UCSD-AML1 (cell line): ENCODE data around the gene RABGAP1.
"Not testable (repeated sequence)": the region's sequence is repeated elsewhere in the genome, so short reads cannot be mapped to it uniquely, and the experiment has no call there.

Experiments
- DNase-seq: peaks from one replicate; lab custom pipeline; 2025; ENCODE audit not compliant: unreplicated experiment; lab: John Stamatoyannopoulos, UW

RABGAP1 gene

GRCh38 chr9:122940749-122941581, at the start of gene RABGAP1:
Gene RABGAP1 (plus strand): TSS chr9:122941020. CDS start chr9:122957060, 16,040 bp downstream.
- peak; percentile 97 for DNase-seq

- DNase-seq, result no peak
These were observed 42.9 kb upstream of the RABGAP1 start for GRCh38 chr9:122897969-122898368.

GRCh38 chr9:122900791-122901190, 40.0 kb upstream of the RABGAP1 start:
- no peak for DNase-seq

- DNase-seq, result peak; percentile 69
These were observed 36.4 kb upstream of the RABGAP1 start for GRCh38 chr9:122904466-122904822.

- peak; percentile 97 for DNase-seq
These were observed 35.8 kb upstream of the RABGAP1 start, which contains the start of gene RC3H2 for GRCh38 chr9:122904823-122905710. Gene RC3H2 (minus strand): TSS chr9:122905359. CDS start chr9:122897509, 7,850 bp downstream.

GRCh38 chr9:122906122-122906521, 34.7 kb upstream of the RABGAP1 start:
- DNase-seq, result not testable (repeated sequence)

- no peak for DNase-seq
These were observed 28.2 kb upstream of the RABGAP1 start for GRCh38 chr9:122912671-122912963.

- DNase-seq, result peak; percentile 74
These were observed 27.7 kb upstream of the RABGAP1 start, which contains the start of gene ZBTB6 for GRCh38 chr9:122912964-122913673. Gene ZBTB6 (minus strand): TSS chr9:122913323. CDS start chr9:122912072, 1,251 bp downstream.

- no peak for DNase-seq
These were observed 22.5 kb upstream of the RABGAP1 start for GRCh38 chr9:122918310-122918709.

GRCh38 chr9:122922713-122923112, 18.1 kb upstream of the RABGAP1 start:
- no peak for DNase-seq

GRCh38 chr9:122923947-122924346, 16.9 kb upstream of the RABGAP1 start:
- DNase-seq, result no peak

GRCh38 chr9:122929796-122930354, 10.9 kb upstream of the RABGAP1 start:
- no peak for DNase-seq

GRCh38 chr9:122930541-122931225, 10.1 kb upstream of the RABGAP1 start:
- DNase-seq, result no peak

- peak; percentile 96 for DNase-seq
These were observed 9.3 kb upstream of the RABGAP1 start, which contains the start of gene ZBTB26 for GRCh38 chr9:122931226-122932121. Gene ZBTB26 (minus strand): TSS chr9:122931512. CDS start chr9:122919934, 11,578 bp downstream.

GRCh38 chr9:122936464-122936863, 4.4 kb upstream of the RABGAP1 start:
- no peak for DNase-seq

GRCh38 chr9:122936883-122937282, 3.9 kb upstream of the RABGAP1 start:
- DNase-seq, result no peak

- DNase-seq, result no peak
These were observed 1.2 kb upstream of the RABGAP1 start for GRCh38 chr9:122939601-122940000.

GRCh38 chr9:122940454-122940748, 419 bp upstream of the RABGAP1 start:
- no peak for DNase-seq

GRCh38 chr9:122941582-122942234, 888 bp downstream of the RABGAP1 start:
- no peak for DNase-seq
